ENCODE measurements around the gene ZNF665.
"Not testable (repeated sequence)": the region's sequence is repeated elsewhere in the genome, so short reads cannot be mapped to it uniquely, and the experiment has no call there.

- TF ChIP-seq EZH2 (IDR thresholded peaks at IDR 0.05; ENCODE audit: borderline replicate concordance, low read depth, low read length, poor library complexity, severe bottlenecking), result not testable (repeated sequence)
- TF ChIP-seq, protein P1, sequence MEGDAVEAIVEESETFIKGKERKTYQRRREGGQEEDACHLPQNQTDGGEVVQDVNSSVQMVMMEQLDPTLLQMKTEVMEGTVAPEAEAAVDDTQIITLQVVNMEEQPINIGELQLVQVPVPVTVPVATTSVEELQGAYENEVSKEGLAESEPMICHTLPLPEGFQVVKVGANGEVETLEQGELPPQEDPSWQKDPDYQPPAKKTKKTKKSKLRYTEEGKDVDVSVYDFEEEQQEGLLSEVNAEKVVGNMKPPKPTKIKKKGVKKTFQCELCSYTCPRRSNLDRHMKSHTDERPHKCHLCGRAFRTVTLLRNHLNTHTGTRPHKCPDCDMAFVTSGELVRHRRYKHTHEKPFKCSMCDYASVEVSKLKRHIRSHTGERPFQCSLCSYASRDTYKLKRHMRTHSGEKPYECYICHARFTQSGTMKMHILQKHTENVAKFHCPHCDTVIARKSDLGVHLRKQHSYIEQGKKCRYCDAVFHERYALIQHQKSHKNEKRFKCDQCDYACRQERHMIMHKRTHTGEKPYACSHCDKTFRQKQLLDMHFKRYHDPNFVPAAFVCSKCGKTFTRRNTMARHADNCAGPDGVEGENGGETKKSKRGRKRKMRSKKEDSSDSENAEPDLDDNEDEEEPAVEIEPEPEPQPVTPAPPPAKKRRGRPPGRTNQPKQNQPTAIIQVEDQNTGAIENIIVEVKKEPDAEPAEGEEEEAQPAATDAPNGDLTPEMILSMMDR (conservative IDR thresholded peaks at IDR 0.05; ENCODE audit: low read depth, low read length), result not testable (repeated sequence)
Observed at GRCh38 chr19:53222716-53223115, 29.6 kb upstream of the ZNF665 start.

All from A673 (cell line).